RWPE2 (cell line): ENCODE data around the gene SIX5.

ENCODE experiments used
- ATAC-seq: fragments of 200-7000 bp; cut with Tn5 transposase; 3 replicates; pipeline ENCODE4 v1.9.1; 2021; ENCODE audit warnings: low read depth
- DNase-seq: peaks from one replicate; pipeline ENCODE4 v3.0.0-alpha.2; 2020; ENCODE audit warnings: low spot score
- H3K27ac ChIP-seq: fragments of 450-650 bp; 2 replicates; pipeline ENCODE4 v1.5.1; 2017; ENCODE audit warnings: mild to moderate bottlenecking; ENCODE audit not compliant: poor library complexity, severe bottlenecking
- H3K27me3 ChIP-seq: fragments of 250-450 bp; sonication (Bioruptor Pico); 2 replicates; pipeline ENCODE4 v1.5.1; 2021; ENCODE audit warnings: mild to moderate bottlenecking, moderate library complexity; ENCODE audit not compliant: insufficient read depth, poor library complexity, severe bottlenecking
- H3K36me3 ChIP-seq: fragments of 250-450 bp; sonication (Bioruptor Pico); 2 replicates; pipeline ENCODE4 v1.5.1; 2020; ENCODE audit warnings: low read depth, mild to moderate bottlenecking, moderate library complexity
- H3K4me1 ChIP-seq: fragments of 250-450 bp; sonication (Bioruptor Pico); 2 replicates; pipeline ENCODE4 v1.5.1; 2021; ENCODE audit warnings: mild to moderate bottlenecking, moderate library complexity; ENCODE audit not compliant: insufficient read depth, poor library complexity, severe bottlenecking
- H3K4me3 ChIP-seq: fragments of 250-450 bp; sonication (Bioruptor Pico); 2 replicates; pipeline ENCODE4 v1.5.1; 2021; ENCODE audit warnings: mild to moderate bottlenecking, moderate library complexity; ENCODE audit not compliant: severe bottlenecking
- H3K9me3 ChIP-seq: fragments of 250-450 bp; sonication (Bioruptor Pico); 2 replicates; pipeline ENCODE4 v1.5.1; 2021; ENCODE audit warnings: mild to moderate bottlenecking, moderate library complexity; ENCODE audit not compliant: severe bottlenecking
- CTCF ChIP-seq: fragments of 450-650 bp; IDR thresholded peaks from one replicate; pipeline ENCODE4 v1.5.1; 2017; ENCODE audit warnings: mild to moderate bottlenecking, moderate library complexity; ENCODE audit not compliant: poor library complexity, severe bottlenecking

The SIX5 gene

GRCh38 chr19:45793178-45793564 is 24.1 kb upstream of the SIX5 start:
- Histone ChIP-seq H3K36me3 (peaks cover 25% of the 10 kb centered on the region), H3K4me1 (peaks cover 3% of the 10 kb centered on the region), H3K9me3 (no peaks in the 10 kb centered on the region), H3K27ac (no peak overlapping the region), H3K4me3 (no peak overlapping the region), H3K27me3 (no peaks in the 10 kb centered on the region)
- no peak for ATAC-seq
- DNase-seq = no peak
- no peak for TF ChIP-seq CTCF

- Histone ChIP-seq H3K4me1 (peaks cover 3% of the 10 kb centered on the region), H3K36me3 (peaks cover 27% of the 10 kb centered on the region), H3K4me3 (peak within 1 kb of the TSS; percentile 93), H3K27me3 (no peaks in the 10 kb centered on the region), H3K27ac (peak within 1 kb of the TSS; percentile 70), H3K9me3 (no peaks in the 10 kb centered on the region)
- no peak for TF ChIP-seq CTCF
- DNase-seq (peak; percentile 99), ATAC-seq (peak; percentile 94)
Observed at GRCh38 chr19:45792470-45793177, 23.6 kb upstream of the SIX5 start, which contains the start of gene DMWD. DMWD (minus strand) TSS chr19:45792845; CDS start chr19:45792756, 89 bp downstream.

- TF ChIP-seq CTCF = no peak
- Histone ChIP-seq H3K4me3 (peak overlapping the region; percentile 93), H3K27ac (peak overlapping the region; percentile 70), H3K27me3 (no peaks in the 10 kb centered on the region), H3K4me1 (peaks cover 3% of the 10 kb centered on the region), H3K36me3 (peaks cover 30% of the 10 kb centered on the region), H3K9me3 (no peaks in the 10 kb centered on the region)
- ATAC-seq (no peak), DNase-seq (no peak)
Observed at GRCh38 chr19:45791744-45792469, 22.9 kb upstream of the SIX5 start.

- ATAC-seq (no peak), DNase-seq (no peak)
- H3K36me3 ChIP-seq = peaks cover 30% of the 10 kb centered on the region
- H3K27me3 ChIP-seq = no peaks in the 10 kb centered on the region
- TF ChIP-seq CTCF = no peak
- peak overlapping the region; percentile 93 for H3K4me3 ChIP-seq
- no peaks in the 10 kb centered on the region for H3K9me3 ChIP-seq
- no peak overlapping the region for H3K27ac ChIP-seq
- peaks cover 3% of the 10 kb centered on the region for H3K4me1 ChIP-seq
Observed at GRCh38 chr19:45790942-45791341, 21.9 kb upstream of the SIX5 start.
